ENCODE data around the gene ATP8B4. TPM values are rescaled to one million over a fixed set of nuclear protein-coding genes. Genes with fewer than 3 reads are reported as not detected.

Gene ATP8B4
- total and polyA plus RNA-seq, 2 donors (not counting 1 experiment from before 2014, with no cell fraction given): 3.5 to 19.5 TPM

- Histone ChIP-seq H3K79me2 (ENCODE audit: control insufficient read depth, insufficient read depth, low read length) (no peaks in the 10 kb centered on the region), H3K36me3 (ENCODE audit: control insufficient read depth, insufficient read depth, low read length) (no peaks in the 10 kb centered on the region), H3K9me3 (ENCODE audit: control insufficient read depth, insufficient read depth, low read depth, low read length) (no peaks in the 10 kb centered on the region), H4K20me1 (ENCODE audit: control insufficient read depth, extremely low read depth, insufficient read depth, low read length) (no peaks in the 10 kb centered on the region), H3K4me1 (ENCODE audit: control insufficient read depth, extremely low read depth, insufficient read depth, low read length) (no peaks in the 10 kb centered on the region), H3K4me2 (ENCODE audit: extremely low read depth, insufficient read depth, low read length) (no peak overlapping the region), H3K27ac (ENCODE audit: insufficient read depth, low read length) (no peak overlapping the region), H3K27me3 (ENCODE audit: control insufficient read depth, insufficient read depth, low read length) (no peaks in the 10 kb centered on the region), H3K4me3 (replicated peaks in 1 of 4; ENCODE audit: control extremely low read depth in 1 of 4, insufficient read depth in 1 of 4, low read depth in 3 of 4, low read length in 4 of 4) (no peak overlapping the region), H2AFZ (ENCODE audit: low read length) (no peak overlapping the region), H3K9ac (ENCODE audit: insufficient read depth, low read length) (no peak overlapping the region)
- TF ChIP-seq EZH2 (IDR thresholded peaks at IDR 0.05; ENCODE audit: low read length, missing control alignments) (no peak), CTCF (conservative IDR thresholded peaks at IDR 0.05 in 1 of 2, IDR thresholded peaks at IDR 0.05 in 1 of 2; ENCODE audit: low read depth in 1 of 2, low read length in 2 of 2) (no peak)
- no peak for DNase-seq (ENCODE audit: low read depth in 2 of 2)
These were observed 34.1 kb downstream of the ATP8B4 start for GRCh38 chr15:50084932-50085331.

- no peak overlapping the region for H3K4me3 ChIP-seq (replicated peaks in 1 of 4; ENCODE audit: control extremely low read depth in 1 of 4, insufficient read depth in 1 of 4, low read depth in 3 of 4, low read length in 4 of 4)
- H2AFZ ChIP-seq (ENCODE audit: low read length): no peak overlapping the region
- H4K20me1 ChIP-seq (ENCODE audit: control insufficient read depth, extremely low read depth, insufficient read depth, low read length): no peaks in the 10 kb centered on the region
- no peaks in the 10 kb centered on the region for H3K9me3 ChIP-seq (ENCODE audit: control insufficient read depth, insufficient read depth, low read depth, low read length)
- H3K36me3 ChIP-seq (ENCODE audit: control insufficient read depth, insufficient read depth, low read length): no peaks in the 10 kb centered on the region
- H3K79me2 ChIP-seq (ENCODE audit: control insufficient read depth, insufficient read depth, low read length): no peaks in the 10 kb centered on the region
- DNase-seq (ENCODE audit: low read depth in 2 of 2): no peak
- H3K27ac ChIP-seq (ENCODE audit: insufficient read depth, low read length): no peak overlapping the region
- no peak overlapping the region for H3K9ac ChIP-seq (ENCODE audit: insufficient read depth, low read length)
- no peak overlapping the region for H3K4me2 ChIP-seq (ENCODE audit: extremely low read depth, insufficient read depth, low read length)
- TF ChIP-seq CTCF (conservative IDR thresholded peaks at IDR 0.05 in 1 of 2, IDR thresholded peaks at IDR 0.05 in 1 of 2; ENCODE audit: low read depth in 1 of 2, low read length in 2 of 2) (no peak), EZH2 (IDR thresholded peaks at IDR 0.05; ENCODE audit: low read length, missing control alignments) (no peak)
- H3K4me1 ChIP-seq (ENCODE audit: control insufficient read depth, extremely low read depth, insufficient read depth, low read length): no peaks in the 10 kb centered on the region
- no peaks in the 10 kb centered on the region for H3K27me3 ChIP-seq (ENCODE audit: control insufficient read depth, insufficient read depth, low read length)
These were observed 35.5 kb downstream of the ATP8B4 start for GRCh38 chr15:50083424-50084025.

GRCh38 chr15:50082066-50082465 lies 37.0 kb downstream of the ATP8B4 start:
- Histone ChIP-seq H3K27ac (ENCODE audit: insufficient read depth, low read length) (no peak overlapping the region), H2AFZ (ENCODE audit: low read length) (no peak overlapping the region), H3K36me3 (ENCODE audit: control insufficient read depth, insufficient read depth, low read length) (no peaks in the 10 kb centered on the region), H3K4me2 (ENCODE audit: extremely low read depth, insufficient read depth, low read length) (no peak overlapping the region), H3K4me1 (ENCODE audit: control insufficient read depth, extremely low read depth, insufficient read depth, low read length) (no peaks in the 10 kb centered on the region), H3K4me3 (replicated peaks in 1 of 4; ENCODE audit: control extremely low read depth in 1 of 4, insufficient read depth in 1 of 4, low read depth in 3 of 4, low read length in 4 of 4) (no peak overlapping the region), H3K9ac (ENCODE audit: insufficient read depth, low read length) (no peak overlapping the region), H3K27me3 (ENCODE audit: control insufficient read depth, insufficient read depth, low read length) (no peaks in the 10 kb centered on the region), H4K20me1 (ENCODE audit: control insufficient read depth, extremely low read depth, insufficient read depth, low read length) (no peaks in the 10 kb centered on the region), H3K79me2 (ENCODE audit: control insufficient read depth, insufficient read depth, low read length) (no peaks in the 10 kb centered on the region), H3K9me3 (ENCODE audit: control insufficient read depth, insufficient read depth, low read depth, low read length) (no peaks in the 10 kb centered on the region)
- DNase-seq (ENCODE audit: low read depth in 2 of 2): no peak
- no peak for TF ChIP-seq CTCF (conservative IDR thresholded peaks at IDR 0.05 in 1 of 2, IDR thresholded peaks at IDR 0.05 in 1 of 2; ENCODE audit: low read depth in 1 of 2, low read length in 2 of 2)
- no peak for TF ChIP-seq EZH2 (IDR thresholded peaks at IDR 0.05; ENCODE audit: low read length, missing control alignments)
